Adrenal gland (tissue), 5 donors: ENCODE results near the gene HCN3.

Source experiments
- POLR2A ChIP-seq, 2 donors: fragments of 450-650 bp; IDR thresholded peaks; one replicate each; pipeline ENCODE4 v1.6.1; 2017; ENCODE audit warnings: antibody characterized with exemption in 2 of 2, mild to moderate bottlenecking in 2 of 2, moderate library complexity in 1 of 2
- TF ChIP-seq, protein P1 (sequence below), 6 experiments: fragments of 450-650 bp in 4 of 6; fragments of 200-600 bp in 2 of 6; sonication (generic) in 1 of 6; IDR thresholded peaks; 1 replicate in 5 of 6; 2 replicates in 1 of 6; pipeline versions ENCODE4 v1.5.1 to v1.8.0; 2016 to 2021; ENCODE audit warnings: antibody characterized with exemption in 6 of 6, mild to moderate bottlenecking in 2 of 6, moderate library complexity in 1 of 6
- donor health status: DM: no; HTN: no; CAD: no.

DNA sequence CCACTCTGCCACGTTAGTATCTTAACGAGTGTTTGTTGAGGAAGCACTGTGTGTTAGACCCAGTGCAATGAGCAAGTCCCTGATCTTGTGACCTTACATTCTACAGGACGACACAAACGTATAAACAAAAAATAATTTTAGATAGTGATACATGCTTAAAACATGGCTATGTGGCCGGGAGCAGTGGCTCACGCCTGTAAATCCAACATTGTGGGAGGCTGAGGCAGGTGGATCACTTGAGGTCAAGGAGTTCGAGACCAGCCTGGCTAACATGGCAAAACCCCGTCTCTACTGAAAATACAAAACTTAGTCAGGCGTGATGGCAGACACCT, 49.2 kb upstream of the HCN3 start:
- TF ChIP-seq, protein P1, sequence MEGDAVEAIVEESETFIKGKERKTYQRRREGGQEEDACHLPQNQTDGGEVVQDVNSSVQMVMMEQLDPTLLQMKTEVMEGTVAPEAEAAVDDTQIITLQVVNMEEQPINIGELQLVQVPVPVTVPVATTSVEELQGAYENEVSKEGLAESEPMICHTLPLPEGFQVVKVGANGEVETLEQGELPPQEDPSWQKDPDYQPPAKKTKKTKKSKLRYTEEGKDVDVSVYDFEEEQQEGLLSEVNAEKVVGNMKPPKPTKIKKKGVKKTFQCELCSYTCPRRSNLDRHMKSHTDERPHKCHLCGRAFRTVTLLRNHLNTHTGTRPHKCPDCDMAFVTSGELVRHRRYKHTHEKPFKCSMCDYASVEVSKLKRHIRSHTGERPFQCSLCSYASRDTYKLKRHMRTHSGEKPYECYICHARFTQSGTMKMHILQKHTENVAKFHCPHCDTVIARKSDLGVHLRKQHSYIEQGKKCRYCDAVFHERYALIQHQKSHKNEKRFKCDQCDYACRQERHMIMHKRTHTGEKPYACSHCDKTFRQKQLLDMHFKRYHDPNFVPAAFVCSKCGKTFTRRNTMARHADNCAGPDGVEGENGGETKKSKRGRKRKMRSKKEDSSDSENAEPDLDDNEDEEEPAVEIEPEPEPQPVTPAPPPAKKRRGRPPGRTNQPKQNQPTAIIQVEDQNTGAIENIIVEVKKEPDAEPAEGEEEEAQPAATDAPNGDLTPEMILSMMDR (IDR thresholded peaks at IDR 0.05), result no peak
- TF ChIP-seq POLR2A (IDR thresholded peaks at IDR 0.05), result no peak
